ENCODE results near the gene IGF2R.

GRCh38 chr6:160065200-160065599, 96.3 kb downstream of the IGF2R start:
- TF ChIP-seq CTCF (IDR thresholded peaks at IDR 0.05; ENCODE audit: low read length) (no peak), EZH2 (optimal IDR thresholded peaks at IDR 0.05; ENCODE audit: low read depth, low read length) (no peak), EZH2phosphoT487 (IDR thresholded peaks at IDR 0.05; ENCODE audit: low read length) (no peak)

All from MM.1S (cell line).